Stromal cell of bone marrow (primary cell): Measurements from ENCODE around the gene MPHOSPH9.

Experiments used
- DNase-seq: peaks from one replicate; pipeline ENCODE4 v3.0.0-alpha.2; 2012; ENCODE audit warnings: low read depth

The MPHOSPH9 gene

GRCh38 chr12:123149088-123149487, 83.9 kb downstream of the MPHOSPH9 start:
- no peak for DNase-seq

GRCh38 chr12:123148655-123149054, 84.3 kb downstream of the MPHOSPH9 start:
- no peak for DNase-seq

GRCh38 chr12:123148223-123148622, 84.7 kb downstream of the MPHOSPH9 start:
- no peak for DNase-seq

GRCh38 chr12:123145211-123145610, 87.7 kb downstream of the MPHOSPH9 start:
- DNase-seq: no peak

GRCh38 chr12:123143736-123144461, 89.0 kb downstream of the MPHOSPH9 start:
- DNase-seq: no peak

- DNase-seq: no peak
Observed at GRCh38 chr12:123142921-123143735, 89.8 kb downstream of the MPHOSPH9 start.

GRCh38 chr12:123142518-123142840, 90.5 kb downstream of the MPHOSPH9 start:
- no peak for DNase-seq

- DNase-seq: peak; percentile 69
Observed at GRCh38 chr12:123141615-123142517, 91.1 kb downstream of the MPHOSPH9 start.

- DNase-seq: no peak
Observed at GRCh38 chr12:123140676-123141614, 92.0 kb downstream of the MPHOSPH9 start.

- peak; percentile 28 for DNase-seq
Observed at GRCh38 chr12:123139926-123140675, 92.8 kb downstream of the MPHOSPH9 start.

- DNase-seq: no peak
Observed at GRCh38 chr12:123135688-123136087, 97.3 kb downstream of the MPHOSPH9 start.

- no peak for DNase-seq
Observed at GRCh38 chr12:123134826-123135225, 98.1 kb downstream of the MPHOSPH9 start.

- no peak for DNase-seq
Observed at GRCh38 chr12:123134271-123134671, 98.7 kb downstream of the MPHOSPH9 start.

- no peak for DNase-seq
Observed at GRCh38 chr12:123133701-123134100, 99.2 kb downstream of the MPHOSPH9 start.

- no peak for DNase-seq
Observed at GRCh38 chr12:123132951-123133619, 99.9 kb downstream of the MPHOSPH9 start.

GRCh38 chr12:123131879-123132402, 101.0 kb downstream of the MPHOSPH9 start:
- no peak for DNase-seq

GRCh38 chr12:123131291-123131832, 101.6 kb downstream of the MPHOSPH9 start:
- DNase-seq: no peak

- no peak for DNase-seq
Observed at GRCh38 chr12:123129621-123130020, 103.3 kb downstream of the MPHOSPH9 start.

- DNase-seq: no peak
Observed at GRCh38 chr12:123127182-123127495, 105.8 kb downstream of the MPHOSPH9 start.
